Kidney glomerular epithelial cell (primary cell): Measurements from ENCODE around the gene CXCL12.

Source experiments
- DNase-seq: peaks from one replicate; lab custom pipeline; 2025; lab: John Stamatoyannopoulos, UW

CXCL12 gene

DNA sequence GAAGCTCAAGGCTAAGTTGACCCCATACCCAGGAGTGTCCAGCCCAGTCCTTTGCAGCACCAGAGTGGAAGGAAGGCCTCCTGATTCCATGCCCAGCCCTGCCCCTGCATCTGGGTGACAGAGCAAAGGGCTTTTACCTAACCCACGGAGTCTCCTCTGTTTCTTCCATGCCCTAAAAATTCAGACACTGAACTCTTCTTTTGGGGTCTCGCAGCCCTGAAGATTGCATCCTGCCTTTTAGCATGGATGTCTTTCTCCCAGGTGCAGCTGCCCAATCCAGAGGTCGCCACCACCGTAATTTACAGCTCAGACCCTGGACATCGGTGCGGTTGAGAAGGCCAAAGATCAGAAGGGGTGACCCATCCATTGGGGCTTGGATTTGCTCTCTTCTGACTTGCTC is 50.8 kb downstream of the CXCL12 start:
- no peak for DNase-seq

DNA sequence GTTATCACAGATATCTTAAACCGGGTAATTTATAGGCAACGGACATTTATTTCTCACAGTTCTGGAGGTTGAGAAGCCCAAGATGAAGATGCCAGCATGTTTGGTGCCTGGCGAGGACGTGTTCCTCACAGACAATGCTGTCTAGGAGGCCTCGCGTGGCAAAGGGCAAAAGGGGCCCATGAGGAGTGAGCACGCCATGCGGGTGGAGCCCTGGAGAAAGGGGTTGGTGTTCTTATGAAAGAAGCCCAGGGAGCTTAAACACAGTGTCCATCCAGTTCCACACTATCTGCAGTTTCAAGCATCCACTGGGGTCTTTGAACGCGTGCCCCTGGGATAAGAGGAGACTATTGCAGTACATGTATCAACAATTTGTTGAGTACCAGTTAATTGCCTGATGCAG is 51.4 kb downstream of the CXCL12 start:
- DNase-seq: no peak

DNA sequence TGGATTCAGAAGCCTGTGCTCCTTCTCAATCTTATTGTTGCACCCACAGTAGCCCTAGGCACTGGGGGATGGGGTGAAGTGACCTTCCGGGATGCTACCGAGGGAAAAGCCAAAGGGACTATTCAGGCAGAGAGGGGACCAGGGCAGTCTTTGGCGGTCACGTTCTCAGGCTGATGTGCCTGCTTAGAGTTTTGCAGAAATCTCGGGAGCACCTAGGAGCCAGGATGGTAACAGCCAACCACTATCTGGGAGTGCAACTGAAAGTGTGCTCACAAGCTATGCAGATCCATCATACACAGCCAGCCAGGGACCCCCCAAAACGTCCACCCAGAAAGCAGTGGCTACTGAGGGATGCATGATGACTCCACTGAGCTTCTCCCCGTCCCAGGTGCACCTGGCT is 52.4 kb downstream of the CXCL12 start:
- DNase-seq: no peak

- DNase-seq: no peak
Observed at GRCh38 chr10:44330431-44330830, 54.5 kb downstream of the CXCL12 start.

GRCh38 chr10:44327461-44327860 is 57.4 kb downstream of the CXCL12 start:
- no peak for DNase-seq
